Thoracic aorta (tissue), 2 donors: ENCODE measurements around the gene PTPRG. TPM values are rescaled to one million over a fixed set of nuclear protein-coding genes. Genes with fewer than 3 reads are reported as not detected.

ENCODE experiments used
- ATAC-seq: fragments of 150-250 bp; one replicate; pipeline ENCODE4 v1.8.0; 2017; ENCODE audit warnings: low read depth; ENCODE audit not compliant: insufficient number of reproducible peaks, low FRiP score
- DNase-seq: peaks from one replicate; pipeline ENCODE4 v3.0.0-alpha.2; 2020; ENCODE audit warnings: low spot score
- H3K27ac ChIP-seq, 2 donors: fragments of 200-600 bp; sonication (generic); 1 replicate in 1 of 2; 2 replicates in 1 of 2; pipeline ENCODE4 v1.5.1; 2016; ENCODE audit warnings: mild to moderate bottlenecking in 2 of 2, moderate library complexity in 2 of 2
- H3K27me3 ChIP-seq: fragments of 200-600 bp; sonication (generic); replicated peaks from 2 replicates; pipeline ENCODE4 v1.6.0; 2016; ENCODE audit warnings: mild to moderate bottlenecking; ENCODE audit not compliant: insufficient read depth
- H3K36me3 ChIP-seq: fragments of 200-600 bp; sonication (generic); one replicate; pipeline ENCODE4 v1.5.1; 2016
- H3K4me1 ChIP-seq, 2 donors: fragments of 200-600 bp; sonication (generic); 1 replicate in 1 of 2; 2 replicates in 1 of 2; pipeline versions ENCODE4 v1.5.1 to v1.6.0; 2016; ENCODE audit warnings: low read depth in 2 of 2, mild to moderate bottlenecking in 1 of 2; ENCODE audit not compliant: control insufficient read depth in 1 of 2
- H3K4me3 ChIP-seq: fragments of 200-600 bp; sonication (generic); 2 replicates; pipeline ENCODE4 v1.5.1; 2016; ENCODE audit warnings: mild to moderate bottlenecking
- H3K9me3 ChIP-seq: fragments of 200-600 bp; sonication (generic); 2 replicates; pipeline ENCODE4 v1.5.1; 2016
- total RNA-seq, 2 donors: library from RNA; depleted of rRNA; stranded (reverse); fragments of >200 nt; gene quantifications; one replicate each; pipeline versions ENCODE4 v1.1.0 to v1.2.3, GENCODE V29; 2016
- TF ChIP-seq, protein P1 (sequence below): fragments of 200-600 bp; sonication (generic); IDR thresholded peaks from one replicate; pipeline ENCODE4 v1.5.1; 2019; ENCODE audit warnings: antibody characterized with exemption

Gene PTPRG
- total RNA-seq, 2 donors from 2014 or later = 154 to 208 TPM

DNA sequence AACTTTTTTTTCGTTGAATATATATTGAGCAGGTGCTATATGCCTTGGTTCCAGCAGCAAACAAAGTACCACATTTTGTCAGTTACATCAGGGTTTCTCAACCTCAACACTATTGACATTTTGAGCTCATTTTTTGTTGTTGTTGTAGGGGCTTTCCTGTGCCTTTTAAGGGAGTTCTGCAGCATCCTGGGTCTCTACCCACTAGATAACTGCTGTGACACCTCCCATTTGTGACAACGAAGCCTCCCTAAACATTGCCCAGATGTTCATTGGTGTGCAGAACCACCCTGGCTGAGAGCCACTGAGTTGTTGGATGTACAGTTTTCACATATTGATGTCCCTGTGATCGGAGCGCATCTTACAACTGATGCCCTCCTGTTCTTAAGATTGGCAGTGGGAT is 382.6 kb downstream of the PTPRG start:
- H3K4me1 ChIP-seq = peaks cover 13 to 26% of the 10 kb centered on the region in 2 donors
- ATAC-seq (no peak), DNase-seq (no peak)
- no peak overlapping the region for H3K4me3 ChIP-seq
- no peak overlapping the region for H3K27ac ChIP-seq
- H3K9me3 ChIP-seq = no peaks in the 10 kb centered on the region
- TF ChIP-seq, protein P1, sequence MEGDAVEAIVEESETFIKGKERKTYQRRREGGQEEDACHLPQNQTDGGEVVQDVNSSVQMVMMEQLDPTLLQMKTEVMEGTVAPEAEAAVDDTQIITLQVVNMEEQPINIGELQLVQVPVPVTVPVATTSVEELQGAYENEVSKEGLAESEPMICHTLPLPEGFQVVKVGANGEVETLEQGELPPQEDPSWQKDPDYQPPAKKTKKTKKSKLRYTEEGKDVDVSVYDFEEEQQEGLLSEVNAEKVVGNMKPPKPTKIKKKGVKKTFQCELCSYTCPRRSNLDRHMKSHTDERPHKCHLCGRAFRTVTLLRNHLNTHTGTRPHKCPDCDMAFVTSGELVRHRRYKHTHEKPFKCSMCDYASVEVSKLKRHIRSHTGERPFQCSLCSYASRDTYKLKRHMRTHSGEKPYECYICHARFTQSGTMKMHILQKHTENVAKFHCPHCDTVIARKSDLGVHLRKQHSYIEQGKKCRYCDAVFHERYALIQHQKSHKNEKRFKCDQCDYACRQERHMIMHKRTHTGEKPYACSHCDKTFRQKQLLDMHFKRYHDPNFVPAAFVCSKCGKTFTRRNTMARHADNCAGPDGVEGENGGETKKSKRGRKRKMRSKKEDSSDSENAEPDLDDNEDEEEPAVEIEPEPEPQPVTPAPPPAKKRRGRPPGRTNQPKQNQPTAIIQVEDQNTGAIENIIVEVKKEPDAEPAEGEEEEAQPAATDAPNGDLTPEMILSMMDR = no peak
- no peaks in the 10 kb centered on the region for H3K36me3 ChIP-seq
- no peaks in the 10 kb centered on the region for H3K27me3 ChIP-seq

DNA sequence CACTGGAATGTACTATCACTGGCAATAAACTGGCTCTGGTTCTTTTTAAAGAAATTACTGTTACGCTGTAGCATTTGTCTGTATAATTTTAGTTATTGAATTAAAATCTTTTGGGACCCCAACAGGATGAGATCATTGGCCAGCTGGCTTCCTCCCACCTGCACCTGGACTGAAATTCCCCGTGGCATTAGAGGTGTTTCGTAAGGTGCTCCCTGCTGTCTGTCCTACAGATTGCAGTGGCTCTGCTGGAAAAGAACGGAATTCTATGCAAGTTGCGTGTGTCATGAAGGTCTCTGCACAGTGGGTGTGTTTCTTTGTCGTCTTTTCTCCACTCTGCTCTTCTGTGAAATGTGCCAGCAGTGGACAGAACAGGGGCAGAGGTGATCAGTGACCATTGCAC is 383.4 kb downstream of the PTPRG start:
- DNase-seq (no peak), ATAC-seq (no peak)
- Histone ChIP-seq H3K36me3 (no peaks in the 10 kb centered on the region), H3K9me3 (no peaks in the 10 kb centered on the region), H3K4me1 (peaks cover 18 to 25% of the 10 kb centered on the region in 2 donors), H3K27me3 (no peaks in the 10 kb centered on the region), H3K27ac (no peak overlapping the region), H3K4me3 (no peak overlapping the region)
- TF ChIP-seq, protein P1 = no peak

DNA sequence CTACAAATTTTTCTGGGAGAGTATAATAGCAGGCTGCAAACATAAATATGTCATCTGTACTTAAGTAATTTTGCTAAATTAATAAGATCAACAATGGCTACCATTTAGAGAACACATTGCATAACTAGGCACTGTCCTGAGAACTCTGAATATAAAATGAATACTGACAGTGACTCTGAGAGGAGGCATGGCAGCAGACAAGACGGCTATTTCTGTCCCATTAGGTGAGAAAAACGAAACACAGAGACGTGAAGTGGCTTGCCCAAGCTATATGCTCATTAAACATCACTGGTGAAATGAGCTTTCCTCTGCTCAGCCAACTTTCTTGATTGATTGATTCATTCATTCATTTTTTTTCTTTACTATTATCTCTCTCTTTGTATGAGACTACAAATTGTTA is 384.3 kb downstream of the PTPRG start:
- H3K27ac ChIP-seq = no peak overlapping the region
- no peaks in the 10 kb centered on the region for H3K27me3 ChIP-seq
- TF ChIP-seq, protein P1 = no peak
- no peaks in the 10 kb centered on the region for H3K9me3 ChIP-seq
- H3K4me3 ChIP-seq = no peak overlapping the region
- no peak for DNase-seq
- peaks cover 18 to 25% of the 10 kb centered on the region in 2 donors for H3K4me1 ChIP-seq
- no peak for ATAC-seq
- no peaks in the 10 kb centered on the region for H3K36me3 ChIP-seq

DNA sequence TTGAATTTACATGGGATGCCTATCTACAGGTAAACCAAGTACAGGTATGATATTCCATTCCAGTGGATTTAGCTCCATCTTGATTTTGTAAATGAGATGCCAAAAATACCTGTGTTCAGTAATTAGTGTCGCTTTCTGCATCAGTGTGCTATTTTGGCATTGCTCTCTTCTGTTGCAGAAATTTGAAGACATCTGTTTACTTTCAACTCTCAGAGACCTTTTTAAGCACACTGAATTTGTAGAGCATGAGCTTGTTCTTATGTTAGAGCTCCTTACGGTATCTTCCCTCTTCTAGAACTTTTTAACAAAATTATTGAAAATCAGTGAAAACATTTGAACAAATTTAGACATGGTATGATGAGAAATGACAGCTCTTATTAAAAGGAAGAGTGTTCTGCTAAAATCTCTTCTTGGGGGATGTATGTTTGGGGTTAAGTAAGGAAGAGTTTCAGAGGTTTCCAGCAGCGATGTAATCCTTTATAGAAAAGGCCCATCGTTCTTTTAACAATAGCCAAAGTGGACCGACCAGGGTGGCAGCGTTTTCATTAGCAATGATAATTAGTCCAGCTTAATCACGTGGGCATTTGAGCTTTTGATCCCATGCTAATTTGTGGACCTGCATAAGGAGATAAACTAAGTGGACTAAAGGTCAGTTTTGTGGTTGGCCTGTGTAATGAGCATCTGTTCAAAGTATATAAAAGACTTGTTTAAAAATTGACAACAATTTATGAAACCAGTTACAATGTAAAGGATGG is 385.4 kb downstream of the PTPRG start:
- DNase-seq (no peak), ATAC-seq (no peak)
- Histone ChIP-seq H3K27me3 (no peaks in the 10 kb centered on the region), H3K4me1 (peaks cover 20 to 25% of the 10 kb centered on the region in 2 donors), H3K4me3 (no peak overlapping the region), H3K9me3 (no peaks in the 10 kb centered on the region), H3K36me3 (no peaks in the 10 kb centered on the region), H3K27ac (no peak overlapping the region)
- TF ChIP-seq, protein P1 = no peak

DNA sequence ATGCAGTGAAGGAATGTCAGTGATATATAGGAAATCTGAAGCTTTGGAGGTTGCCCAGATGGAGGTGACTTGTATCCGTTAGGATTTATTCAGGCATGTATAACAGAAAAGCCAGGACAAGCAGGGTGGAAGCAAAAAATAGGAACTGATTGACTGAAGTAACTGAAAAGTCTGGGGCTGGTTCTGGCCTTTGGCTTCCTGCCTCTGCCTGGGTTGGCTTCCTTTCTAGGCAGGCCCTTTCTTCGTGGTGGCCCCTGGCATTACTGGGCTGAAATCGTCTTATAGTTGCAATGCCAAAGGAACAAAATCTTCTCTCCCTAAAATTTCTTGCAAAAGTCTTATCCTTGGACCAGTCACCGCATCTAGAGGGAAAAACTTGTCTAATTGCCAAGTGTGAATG is 386.1 kb downstream of the PTPRG start:
- Histone ChIP-seq H3K9me3 (no peaks in the 10 kb centered on the region), H3K27me3 (no peaks in the 10 kb centered on the region), H3K4me1 (peaks cover 20 to 25% of the 10 kb centered on the region in 2 donors), H3K36me3 (no peaks in the 10 kb centered on the region), H3K27ac (no peak overlapping the region), H3K4me3 (no peak overlapping the region)
- TF ChIP-seq, protein P1 = no peak
- no peak for ATAC-seq
- DNase-seq = no peak
